ENCODE measurements around the gene KRTAP12-2.

KRTAP12-2 gene

DNA sequence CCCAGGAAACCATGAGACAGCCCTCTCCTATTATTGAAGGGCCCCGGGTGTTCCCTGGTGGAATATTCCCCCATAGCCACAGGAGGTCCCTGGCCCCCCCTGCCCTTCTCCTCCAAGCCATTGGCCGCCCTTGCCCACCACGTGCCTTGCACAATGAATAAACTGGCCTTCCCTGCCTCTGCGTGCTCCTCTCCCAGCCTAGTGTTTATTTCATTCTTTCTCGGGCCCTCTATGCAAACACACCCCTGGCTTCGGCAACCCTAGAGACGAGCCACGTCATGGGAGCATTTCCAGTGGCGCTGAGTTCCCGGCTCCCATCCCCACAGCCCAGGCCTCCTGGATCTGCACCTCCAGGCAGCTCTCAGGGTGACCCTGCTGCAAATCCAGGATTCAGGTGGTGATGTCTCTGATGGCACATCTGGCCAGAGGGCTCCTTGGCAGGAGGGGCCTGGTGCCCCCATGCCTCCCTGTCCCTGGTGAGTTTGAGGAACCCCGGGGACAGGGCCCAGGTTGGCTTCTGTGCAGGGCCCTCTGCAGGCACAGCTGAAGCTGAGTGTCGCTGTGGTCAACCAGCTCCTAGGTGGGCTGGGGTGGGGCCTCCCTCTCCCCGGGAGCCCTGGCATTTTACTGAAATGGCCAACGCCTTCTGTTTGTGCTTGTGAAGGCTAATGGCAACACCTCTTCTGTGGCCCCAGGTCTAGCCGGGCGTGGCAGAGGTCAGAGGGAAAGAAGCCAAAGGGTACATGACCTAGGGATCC, 36.4 kb upstream of the KRTAP12-2 start:
- TF ChIP-seq, protein P1, sequence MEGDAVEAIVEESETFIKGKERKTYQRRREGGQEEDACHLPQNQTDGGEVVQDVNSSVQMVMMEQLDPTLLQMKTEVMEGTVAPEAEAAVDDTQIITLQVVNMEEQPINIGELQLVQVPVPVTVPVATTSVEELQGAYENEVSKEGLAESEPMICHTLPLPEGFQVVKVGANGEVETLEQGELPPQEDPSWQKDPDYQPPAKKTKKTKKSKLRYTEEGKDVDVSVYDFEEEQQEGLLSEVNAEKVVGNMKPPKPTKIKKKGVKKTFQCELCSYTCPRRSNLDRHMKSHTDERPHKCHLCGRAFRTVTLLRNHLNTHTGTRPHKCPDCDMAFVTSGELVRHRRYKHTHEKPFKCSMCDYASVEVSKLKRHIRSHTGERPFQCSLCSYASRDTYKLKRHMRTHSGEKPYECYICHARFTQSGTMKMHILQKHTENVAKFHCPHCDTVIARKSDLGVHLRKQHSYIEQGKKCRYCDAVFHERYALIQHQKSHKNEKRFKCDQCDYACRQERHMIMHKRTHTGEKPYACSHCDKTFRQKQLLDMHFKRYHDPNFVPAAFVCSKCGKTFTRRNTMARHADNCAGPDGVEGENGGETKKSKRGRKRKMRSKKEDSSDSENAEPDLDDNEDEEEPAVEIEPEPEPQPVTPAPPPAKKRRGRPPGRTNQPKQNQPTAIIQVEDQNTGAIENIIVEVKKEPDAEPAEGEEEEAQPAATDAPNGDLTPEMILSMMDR (conservative IDR thresholded peaks at IDR 0.05; ENCODE audit: low read depth), result no peak
- ChIA-PET POLR2A (ENCODE audit: low non-redundant PET) (no interaction called here), CTCF (no interaction called here)
- H3K27ac ChIP-seq, result no peak overlapping the region
- no peak for DNase-seq (ENCODE audit: low spot score)

DNA sequence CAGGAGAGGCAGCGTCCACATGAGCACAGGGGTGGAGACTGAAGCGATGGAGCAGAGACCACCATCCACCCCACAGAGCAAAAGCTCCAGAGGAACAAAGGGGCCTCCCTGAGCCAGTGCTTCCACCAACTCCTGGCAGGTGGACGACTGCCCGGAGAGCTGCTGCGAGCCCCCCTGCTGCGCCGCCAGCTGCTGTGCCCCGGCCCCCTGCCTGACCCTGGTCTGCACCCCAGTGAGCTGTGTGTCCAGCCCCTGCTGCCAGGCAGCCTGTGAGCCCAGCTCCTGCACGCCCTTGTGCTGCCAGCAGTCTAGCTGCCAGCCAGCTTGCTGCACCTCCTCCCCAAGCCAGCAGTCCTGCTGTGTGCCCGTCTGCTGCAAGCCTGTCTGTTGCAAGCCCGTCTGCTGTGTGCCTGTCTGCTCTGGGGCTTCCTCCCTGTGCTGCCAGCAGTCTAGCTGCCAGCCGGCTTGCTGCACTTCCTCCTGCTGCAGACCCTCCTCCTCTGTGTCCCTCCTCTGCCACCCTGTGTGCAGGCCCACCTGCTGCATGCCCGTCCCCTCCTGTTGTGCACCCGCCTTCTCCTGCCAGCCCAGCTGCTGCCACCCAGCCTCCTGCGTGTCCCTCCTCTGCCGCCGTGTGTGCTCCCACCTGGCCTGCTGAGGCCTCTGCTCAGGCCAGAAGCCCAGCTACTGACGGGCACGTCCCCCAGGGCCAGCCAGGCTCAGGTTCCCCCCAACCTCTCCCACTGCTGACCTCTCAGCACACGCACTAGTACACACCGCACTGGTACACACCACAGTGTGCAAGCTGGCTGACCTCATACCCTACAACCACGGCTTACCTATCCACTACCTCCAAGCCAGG, 35.6 kb upstream of the KRTAP12-2 start:
- ChIA-PET POLR2A (ENCODE audit: low non-redundant PET) (no interaction called here), CTCF (no interaction called here)
- DNase-seq (ENCODE audit: low spot score), result no peak
- TF ChIP-seq, protein P1 (conservative IDR thresholded peaks at IDR 0.05; ENCODE audit: low read depth), result no peak
- H3K27ac ChIP-seq, result no peak overlapping the region

DNA sequence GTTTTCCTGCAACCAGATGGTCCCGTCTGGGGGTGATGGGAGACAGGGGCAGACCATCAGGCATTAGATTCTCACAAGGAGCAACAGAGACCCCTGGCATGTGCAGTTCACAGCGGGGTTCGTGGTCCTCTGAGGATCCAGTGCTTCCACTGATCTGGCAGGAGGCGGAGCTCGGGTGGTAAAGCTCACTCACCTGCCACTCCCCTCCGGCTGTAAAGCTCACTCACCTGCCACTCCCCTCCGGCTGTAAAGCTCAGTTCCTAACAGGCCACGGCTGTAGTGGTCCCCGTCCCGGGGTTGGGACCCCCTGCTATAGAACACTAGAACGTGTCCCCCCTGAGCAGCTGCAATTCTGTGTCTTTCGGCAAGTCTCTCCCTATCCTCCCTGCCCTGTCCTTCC, 34.8 kb upstream of the KRTAP12-2 start:
- ChIA-PET POLR2A (ENCODE audit: low non-redundant PET) (interaction anchor here (0.8 kb wide), 1 partner anchor 109 kb away, joined by 3 read pairs; no protein-coding TSS in a partner anchor), CTCF (no interaction called here)
- no peak overlapping the region for H3K27ac ChIP-seq
- no peak for DNase-seq (ENCODE audit: low spot score)
- TF ChIP-seq, protein P1 (conservative IDR thresholded peaks at IDR 0.05; ENCODE audit: low read depth), result no peak

DNA sequence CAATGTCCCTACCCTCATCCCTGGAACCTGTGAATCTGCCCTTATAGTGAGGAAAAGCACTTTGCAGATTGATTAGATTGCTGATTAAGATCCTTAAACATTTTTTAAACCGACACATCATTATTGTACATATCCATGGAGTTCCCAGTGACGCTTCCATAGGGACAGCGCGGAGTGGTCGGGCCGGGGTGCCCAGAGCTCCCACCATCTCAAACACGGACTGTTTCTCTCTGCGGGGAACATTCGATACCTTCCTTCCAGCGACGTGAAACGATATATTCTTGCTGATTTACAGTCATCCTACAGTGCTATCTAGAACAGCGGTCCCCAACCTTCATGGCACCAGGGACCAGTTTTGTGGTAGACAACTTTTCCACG, 34.3 kb upstream of the KRTAP12-2 start:
- TF ChIP-seq, protein P1 (conservative IDR thresholded peaks at IDR 0.05; ENCODE audit: low read depth), result no peak
- CTCF ChIA-PET, result no interaction called here
- H3K27ac ChIP-seq, result no peak overlapping the region
- POLR2A ChIA-PET (ENCODE audit: low non-redundant PET), result interaction anchor here (0.8 kb wide), 1 partner anchor 108 kb away, joined by 3 read pairs; no protein-coding TSS in a partner anchor
- no peak for DNase-seq (ENCODE audit: low spot score)

DNA sequence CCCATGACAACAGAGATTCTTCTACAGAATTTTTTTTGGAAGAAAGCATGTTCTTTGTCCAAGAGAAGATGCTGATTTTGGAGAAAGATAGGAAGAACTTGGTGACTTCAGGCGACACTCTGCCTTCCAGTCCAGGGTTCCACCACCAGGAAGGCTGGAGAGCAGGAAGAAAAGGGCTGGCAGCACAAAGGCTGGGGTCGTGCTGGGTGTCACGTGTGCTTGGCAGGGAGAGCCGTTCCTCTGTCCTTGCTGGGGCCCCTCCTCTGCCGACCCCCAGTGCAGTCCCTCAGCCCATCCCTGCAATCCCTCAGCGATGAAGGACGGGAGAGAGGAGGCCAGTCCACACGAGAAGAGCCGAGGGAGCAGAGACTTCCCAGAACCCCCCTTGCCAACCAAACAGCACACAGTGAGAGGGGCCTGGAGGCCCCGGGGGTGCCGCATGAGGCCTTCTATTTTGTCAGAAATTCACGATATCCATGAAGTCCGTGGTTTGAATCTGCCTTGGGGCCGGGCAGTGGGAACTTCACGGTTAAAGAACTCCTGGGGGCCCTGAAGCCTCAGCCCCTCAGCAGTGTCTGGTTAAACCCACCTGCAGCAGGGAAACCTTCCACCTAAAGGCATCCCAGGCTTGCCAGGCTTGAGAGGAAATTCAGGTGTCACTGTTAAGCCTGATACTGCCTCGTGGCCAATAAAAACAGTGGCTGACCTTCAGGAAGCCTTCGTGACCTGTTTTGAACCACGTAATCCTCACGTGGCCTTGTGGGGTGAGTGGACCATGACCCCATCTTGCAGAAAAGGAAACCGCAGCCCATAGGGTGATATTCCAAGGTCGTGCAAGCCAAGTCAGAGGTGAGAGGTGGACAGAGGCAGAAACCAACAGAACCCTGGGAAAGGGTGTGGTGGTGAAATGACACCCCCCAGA, 33.6 kb upstream of the KRTAP12-2 start:
- TF ChIP-seq, protein P1 (conservative IDR thresholded peaks at IDR 0.05; ENCODE audit: low read depth), result no peak
- CTCF ChIA-PET, result no interaction called here
- POLR2A ChIA-PET (ENCODE audit: low non-redundant PET), result no interaction called here
- no peak overlapping the region for H3K27ac ChIP-seq
- no peak for DNase-seq (ENCODE audit: low spot score)

DNA sequence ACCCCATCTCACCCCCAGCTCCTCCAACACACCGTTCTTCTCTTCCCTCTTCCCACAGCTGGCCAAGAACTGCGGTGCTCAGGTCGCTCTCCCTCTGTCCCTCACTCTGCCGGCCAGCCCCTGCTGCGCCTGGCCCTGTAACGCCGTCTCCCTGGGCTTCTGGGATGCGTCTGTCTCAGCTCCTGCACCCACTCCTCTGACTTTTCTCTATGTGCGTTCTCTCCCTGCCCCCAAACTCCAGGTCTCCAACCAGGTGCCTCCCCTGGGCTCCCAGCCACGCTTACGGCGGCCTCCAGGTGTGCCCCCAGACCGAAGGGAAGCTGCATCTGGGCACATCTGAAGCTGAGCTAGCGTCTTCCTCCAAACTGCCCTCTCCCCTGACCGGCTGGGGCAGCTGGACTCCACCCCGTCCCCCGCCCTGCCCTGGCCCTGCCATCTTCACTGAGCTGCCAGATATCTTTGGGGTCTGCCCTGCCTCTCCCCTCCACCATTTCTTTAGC, 32.8 kb upstream of the KRTAP12-2 start:
- TF ChIP-seq, protein P1 (conservative IDR thresholded peaks at IDR 0.05; ENCODE audit: low read depth), result no peak
- no peak overlapping the region for H3K27ac ChIP-seq
- CTCF ChIA-PET, result no interaction called here
- DNase-seq (ENCODE audit: low spot score), result no peak
- POLR2A ChIA-PET (ENCODE audit: low non-redundant PET), result no interaction called here
